GM06990 (cell line): ENCODE measurements around the gene ARFGAP2.

Source experiments
- DNase-seq: peaks from one replicate; pipeline ENCODE4 v3.0.0-alpha.2; 2011; ENCODE audit not compliant: insufficient read length; ENCODE audit errors: extremely low read depth
- H3K27me3 ChIP-seq: replicated peaks from 2 replicates; pipeline ENCODE4 v1.6.0; 2011; ENCODE audit warnings: low read length; ENCODE audit not compliant: control insufficient read depth, insufficient read depth
- H3K36me3 ChIP-seq: 2 replicates; pipeline ENCODE4 v1.5.1; 2011; ENCODE audit warnings: low read length; ENCODE audit not compliant: control insufficient read depth, insufficient read depth
- H3K4me3 ChIP-seq: replicated peaks from 2 replicates; pipeline ENCODE4 v1.5.1; 2011; ENCODE audit warnings: low read depth, mild to moderate bottlenecking, control low read depth, low read length
- TF ChIP-seq, protein P1 (sequence below): IDR thresholded peaks from 2 replicates; pipeline ENCODE4 v1.5.1; 2011; ENCODE audit warnings: low read length, control low read depth, mild to moderate bottlenecking, inconsistent platforms; ENCODE audit not compliant: insufficient read depth, poor library complexity, severe bottlenecking

Gene ARFGAP2

GRCh38 chr11:47132490-47132889, 44.2 kb downstream of the ARFGAP2 start:
- no peak for DNase-seq
- TF ChIP-seq, protein P1, sequence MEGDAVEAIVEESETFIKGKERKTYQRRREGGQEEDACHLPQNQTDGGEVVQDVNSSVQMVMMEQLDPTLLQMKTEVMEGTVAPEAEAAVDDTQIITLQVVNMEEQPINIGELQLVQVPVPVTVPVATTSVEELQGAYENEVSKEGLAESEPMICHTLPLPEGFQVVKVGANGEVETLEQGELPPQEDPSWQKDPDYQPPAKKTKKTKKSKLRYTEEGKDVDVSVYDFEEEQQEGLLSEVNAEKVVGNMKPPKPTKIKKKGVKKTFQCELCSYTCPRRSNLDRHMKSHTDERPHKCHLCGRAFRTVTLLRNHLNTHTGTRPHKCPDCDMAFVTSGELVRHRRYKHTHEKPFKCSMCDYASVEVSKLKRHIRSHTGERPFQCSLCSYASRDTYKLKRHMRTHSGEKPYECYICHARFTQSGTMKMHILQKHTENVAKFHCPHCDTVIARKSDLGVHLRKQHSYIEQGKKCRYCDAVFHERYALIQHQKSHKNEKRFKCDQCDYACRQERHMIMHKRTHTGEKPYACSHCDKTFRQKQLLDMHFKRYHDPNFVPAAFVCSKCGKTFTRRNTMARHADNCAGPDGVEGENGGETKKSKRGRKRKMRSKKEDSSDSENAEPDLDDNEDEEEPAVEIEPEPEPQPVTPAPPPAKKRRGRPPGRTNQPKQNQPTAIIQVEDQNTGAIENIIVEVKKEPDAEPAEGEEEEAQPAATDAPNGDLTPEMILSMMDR: no peak
- Histone ChIP-seq H3K36me3 (no peaks in the 10 kb centered on the region), H3K4me3 (no peak overlapping the region), H3K27me3 (no peaks in the 10 kb centered on the region)

DNA sequence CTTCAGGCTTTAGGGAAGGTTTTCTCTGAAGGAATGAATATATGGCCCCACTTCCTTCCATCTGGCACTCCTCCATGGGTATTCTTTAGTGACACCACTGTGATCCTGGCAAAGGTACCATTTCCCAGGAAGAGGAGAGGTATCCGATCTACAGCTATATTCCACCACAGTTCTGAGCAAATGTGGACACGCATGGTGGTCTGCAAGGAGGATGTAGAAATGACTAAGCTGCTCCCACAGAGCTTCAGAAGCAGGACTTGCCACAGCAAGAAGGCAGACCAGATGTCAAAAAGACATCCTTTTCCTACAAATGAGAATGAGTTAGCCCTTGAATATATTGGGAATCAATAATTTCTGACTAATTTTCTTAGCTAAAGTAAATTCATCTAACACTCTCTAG, 45.5 kb downstream of the ARFGAP2 start:
- no peak for DNase-seq
- Histone ChIP-seq H3K36me3 (no peaks in the 10 kb centered on the region), H3K4me3 (no peak overlapping the region), H3K27me3 (no peaks in the 10 kb centered on the region)
- TF ChIP-seq, protein P1: no peak

GRCh38 chr11:47130543-47130942, 46.1 kb downstream of the ARFGAP2 start:
- Histone ChIP-seq H3K4me3 (no peak overlapping the region), H3K36me3 (no peaks in the 10 kb centered on the region), H3K27me3 (no peaks in the 10 kb centered on the region)
- TF ChIP-seq, protein P1: no peak
- DNase-seq: no peak

GRCh38 chr11:47127213-47127612, 49.5 kb downstream of the ARFGAP2 start:
- H3K4me3 ChIP-seq: no peak overlapping the region
- no peaks in the 10 kb centered on the region for H3K36me3 ChIP-seq
- TF ChIP-seq, protein P1: no peak
- no peak for DNase-seq
- no peaks in the 10 kb centered on the region for H3K27me3 ChIP-seq

DNA sequence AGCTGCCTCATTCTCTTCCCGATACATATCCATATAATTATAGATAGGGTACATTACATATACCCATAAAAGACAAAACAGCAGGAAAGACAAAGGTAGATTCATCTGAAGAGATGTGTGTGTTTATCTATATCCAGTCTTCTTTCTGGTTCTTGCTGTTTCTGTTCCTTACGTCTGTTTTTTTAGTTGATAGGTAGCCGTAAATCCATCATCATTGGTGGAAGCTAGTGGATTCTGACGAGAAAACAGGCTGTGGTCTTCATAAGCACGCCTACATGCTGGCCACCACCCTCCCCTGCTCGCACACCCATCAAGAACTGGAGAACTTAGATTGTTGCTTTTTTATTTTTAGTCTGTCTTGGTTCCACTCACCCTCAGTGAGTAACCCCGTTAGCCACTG, 51.6 kb downstream of the ARFGAP2 start:
- no peak for DNase-seq
- no peaks in the 10 kb centered on the region for H3K27me3 ChIP-seq
- H3K36me3 ChIP-seq: no peaks in the 10 kb centered on the region
- TF ChIP-seq, protein P1: no peak
- H3K4me3 ChIP-seq: no peak overlapping the region

GRCh38 chr11:47124675-47125074, 52.0 kb downstream of the ARFGAP2 start:
- Histone ChIP-seq H3K27me3 (no peaks in the 10 kb centered on the region), H3K4me3 (no peak overlapping the region), H3K36me3 (no peaks in the 10 kb centered on the region)
- DNase-seq: no peak
- TF ChIP-seq, protein P1: no peak
